Activated T-helper 1 cell treated with anti-CD3 and anti-CD28 coated beads, Interleukin-12 subunit alpha, Interleukin-12 subunit beta, Interleukin-2, Interleukin-4 antibody, amounts not matched to agents 30 ng/mL and 10 ng/mL and 1 ng/mL, durations not matched to agents 14 hours and 24 hours and 36 hours (primary cell): ENCODE data around the gene UFC1. TPM values are rescaled to one million over a fixed set of nuclear protein-coding genes. Genes with fewer than 3 reads are reported as not detected.

Source experiments
- DNase-seq: peaks from one replicate; pipeline ENCODE4 v3.0.0; 2021; ENCODE audit warnings: low spot score
- H3K27ac Mint-ChIP-seq: one replicate; pipeline ENCODE4 v1.8.0; 2021; ENCODE audit warnings: mild to moderate bottlenecking, mixed read lengths
- H3K27me3 Mint-ChIP-seq: one replicate; pipeline ENCODE4 v1.8.0; 2022; ENCODE audit warnings: mild to moderate bottlenecking, moderate library complexity, mixed read lengths; ENCODE audit not compliant: insufficient read depth
- H3K36me3 Mint-ChIP-seq: one replicate; pipeline ENCODE4 v1.8.0; 2021; ENCODE audit warnings: low read depth, mixed read lengths
- H3K4me1 Mint-ChIP-seq: one replicate; pipeline ENCODE4 v1.8.0; 2021; ENCODE audit warnings: low read depth, mixed read lengths
- H3K4me3 Mint-ChIP-seq: one replicate; pipeline ENCODE4 v1.8.0; 2021; ENCODE audit warnings: mild to moderate bottlenecking, moderate library complexity, mixed read lengths
- H3K9me3 Mint-ChIP-seq: one replicate; pipeline ENCODE4 v1.8.0; 2021; ENCODE audit warnings: mixed read lengths
- intact Hi-C: fragments of 100-400 bp; cut with micrococcal nuclease; formaldehyde crosslinking; loops from one replicate; pipeline ENCODE4 v1.15.1; 2024
- total RNA-seq: library from RNA; stranded (reverse); gene quantifications from 2 replicates; pipeline ENCODE4 v1.2.3, GENCODE V29; 2022

Gene UFC1
- total RNA-seq, 1 donor from 2014 or later, result 86.3 TPM

DNA sequence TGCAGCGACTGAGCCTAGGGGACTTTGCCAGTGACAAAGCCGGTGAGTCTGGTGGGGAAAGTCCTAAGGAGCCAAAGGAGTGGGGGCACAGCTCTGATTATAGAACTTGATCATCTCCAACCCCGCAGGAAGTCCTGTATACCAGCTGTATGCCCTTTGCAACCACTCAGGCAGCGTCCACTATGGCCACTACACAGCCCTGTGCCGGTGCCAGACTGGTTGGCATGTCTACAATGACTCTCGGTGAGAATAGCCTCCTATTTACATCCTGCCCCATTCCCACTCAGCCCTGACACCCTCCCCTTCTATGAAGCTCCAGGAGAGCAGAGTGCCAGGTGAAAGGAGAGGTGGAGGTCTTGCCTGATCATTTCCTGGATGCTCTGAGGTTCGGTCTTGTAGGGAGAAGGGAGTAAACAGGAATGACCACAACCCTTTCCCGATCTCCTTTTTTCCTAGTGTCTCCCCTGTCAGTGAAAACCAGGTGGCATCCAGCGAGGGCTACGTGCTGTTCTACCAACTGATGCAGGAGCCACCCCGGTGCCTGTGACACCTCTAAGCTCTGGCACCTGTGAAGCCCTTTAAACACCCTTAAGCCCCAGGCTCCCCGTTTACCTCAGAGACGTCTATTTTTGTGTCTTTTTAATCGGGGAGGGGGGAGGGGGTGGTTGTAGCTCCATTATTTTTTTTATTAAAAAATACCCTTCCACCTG is 11.3 kb downstream of the UFC1 start:
- Mint-ChIP-seq H3K27ac (peak overlapping the region; percentile 86), H3K36me3 (peaks cover 28% of the 10 kb centered on the region), H3K4me3 (peak overlapping the region; percentile 45), H3K9me3 (no peaks in the 10 kb centered on the region), H3K27me3 (no peaks in the 10 kb centered on the region), H3K4me1 (peaks cover 63% of the 10 kb centered on the region)
- DNase-seq, result no peak
- intact Hi-C loops, result no loop called here

DNA sequence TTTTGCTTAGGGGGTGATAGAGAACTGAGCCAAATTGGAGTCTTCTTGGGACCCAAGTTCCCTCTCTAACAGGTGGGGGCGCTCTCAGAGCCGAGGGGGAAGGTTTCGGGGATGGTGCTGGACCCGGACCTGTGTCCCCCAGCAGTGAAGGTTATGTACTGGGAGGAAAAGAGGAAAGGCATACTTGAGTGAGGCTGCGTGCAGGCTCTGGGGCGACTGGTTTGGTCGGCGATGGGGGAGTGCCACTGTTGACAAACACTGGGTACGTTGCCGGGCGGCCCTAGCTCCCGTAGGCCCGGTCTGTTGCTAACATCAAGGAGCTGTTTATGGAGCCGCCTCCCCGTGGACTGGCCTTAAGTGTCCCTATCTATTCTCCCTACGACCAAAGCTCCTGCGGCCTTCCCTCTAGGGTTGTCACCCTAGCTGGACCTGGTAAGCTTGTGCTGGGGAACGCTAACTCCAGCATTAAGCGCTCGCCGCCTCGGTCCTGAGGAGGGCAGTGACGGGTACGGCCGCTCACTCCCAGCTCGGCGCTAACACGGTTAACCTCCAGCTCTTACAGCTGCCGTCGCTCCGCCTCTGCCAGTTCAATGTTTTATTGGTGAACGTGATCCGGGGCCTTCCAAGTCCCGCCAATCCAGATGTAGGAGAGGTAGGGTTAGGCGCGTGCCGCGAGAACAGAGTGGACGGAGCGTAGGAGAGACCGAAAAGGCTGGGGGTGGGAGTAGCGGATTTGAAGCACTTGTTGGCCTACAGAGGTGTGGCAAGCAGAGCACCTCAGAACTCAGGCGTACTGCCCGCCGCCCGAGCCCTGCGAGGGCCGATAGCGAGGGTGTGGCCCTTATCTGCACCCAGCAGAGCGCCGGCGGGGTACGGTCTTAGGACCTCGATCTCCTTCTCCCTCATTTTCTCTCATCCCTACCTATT is 12.2 kb downstream of the UFC1 start, which contains the start of gene PPOX:
Gene PPOX, plus strand, starts transcription at position 685 of the 927 bp plus-strand sequence. CDS start 422 bp downstream, outside the sequence.
- peak; percentile 95 for DNase-seq
- H3K27me3 Mint-ChIP-seq, result no peaks in the 10 kb centered on the region
- H3K9me3 Mint-ChIP-seq, result no peaks in the 10 kb centered on the region
- peaks cover 61% of the 10 kb centered on the region for H3K4me1 Mint-ChIP-seq
- intact Hi-C loops, result loop anchor here (1.0 to 2.0 kb wide), 6 partner anchors 11 to 120 kb away; partner anchors contain the start of genes B4GALT3 and DEDD
- H3K27ac Mint-ChIP-seq, result peak within 1 kb of the TSS; percentile 99
- peak within 1 kb of the TSS; percentile 87 for H3K4me3 Mint-ChIP-seq
- peaks cover 30% of the 10 kb centered on the region for H3K36me3 Mint-ChIP-seq

DNA sequence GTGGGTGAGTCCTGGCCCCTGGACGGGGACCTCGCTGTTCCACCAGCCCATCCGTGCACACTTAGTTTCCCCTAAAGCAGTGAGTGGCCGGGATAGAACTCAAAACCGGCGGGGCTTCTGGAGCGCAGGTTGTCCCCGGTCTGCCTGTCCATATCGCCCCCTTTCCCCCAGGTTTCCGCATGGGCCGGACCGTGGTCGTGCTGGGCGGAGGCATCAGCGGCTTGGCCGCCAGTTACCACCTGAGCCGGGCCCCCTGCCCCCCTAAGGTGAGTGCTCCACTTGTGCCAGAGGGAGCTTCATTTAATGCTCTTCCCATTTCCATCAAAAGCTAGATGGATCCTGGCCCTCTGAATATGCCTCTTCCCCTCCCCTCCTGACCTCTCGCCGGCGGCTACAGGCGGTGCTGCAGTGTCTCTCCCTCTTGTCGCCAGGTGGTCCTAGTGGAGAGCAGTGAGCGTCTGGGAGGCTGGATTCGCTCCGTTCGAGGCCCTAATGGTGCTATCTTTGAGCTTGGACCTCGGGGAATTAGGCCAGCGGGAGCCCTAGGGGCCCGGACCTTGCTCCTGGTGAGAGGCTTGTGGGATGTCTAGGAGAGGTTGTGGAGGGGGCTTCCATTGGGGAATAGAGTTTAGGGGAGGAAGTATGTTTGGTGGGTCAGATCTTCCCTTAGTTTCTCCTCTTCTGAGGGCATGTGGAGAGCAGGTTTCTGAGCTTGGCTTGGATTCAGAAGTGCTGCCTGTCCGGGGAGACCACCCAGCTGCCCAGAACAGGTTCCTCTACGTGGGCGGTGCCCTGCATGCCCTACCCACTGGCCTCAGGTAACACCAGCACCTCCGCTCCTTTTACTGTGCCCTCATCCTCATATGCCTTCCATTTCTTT is 13.1 kb downstream of the UFC1 start:
- intact Hi-C loops, result loop anchor here (1.0 to 2.0 kb wide), 6 partner anchors 10 to 121 kb away; partner anchors contain the start of genes B4GALT3 and DEDD
- Mint-ChIP-seq H3K27me3 (no peaks in the 10 kb centered on the region), H3K36me3 (peaks cover 29% of the 10 kb centered on the region), H3K4me1 (peaks cover 60% of the 10 kb centered on the region), H3K4me3 (peak overlapping the region; percentile 87), H3K27ac (peak overlapping the region; percentile 99), H3K9me3 (no peaks in the 10 kb centered on the region)
- DNase-seq, result no peak

DNA sequence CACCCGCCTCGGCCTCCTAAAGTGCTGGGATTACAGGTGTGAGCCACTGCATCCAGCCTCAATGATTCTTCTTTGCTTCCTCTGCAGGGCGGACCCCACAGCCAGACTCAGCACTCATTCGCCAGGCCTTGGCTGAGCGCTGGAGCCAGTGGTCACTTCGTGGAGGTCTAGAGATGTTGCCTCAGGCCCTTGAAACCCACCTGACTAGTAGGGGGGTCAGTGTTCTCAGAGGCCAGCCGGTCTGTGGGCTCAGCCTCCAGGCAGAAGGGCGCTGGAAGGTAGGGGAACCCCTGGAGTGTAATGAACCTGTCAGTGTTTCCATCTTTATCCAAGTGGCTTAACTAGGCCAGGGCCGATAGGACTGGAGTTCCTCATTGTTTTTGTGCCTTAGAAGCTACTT is 15.1 kb downstream of the UFC1 start:
- no peak overlapping the region for H3K27ac Mint-ChIP-seq
- H3K9me3 Mint-ChIP-seq, result no peaks in the 10 kb centered on the region
- peaks cover 32% of the 10 kb centered on the region for H3K36me3 Mint-ChIP-seq
- DNase-seq, result no peak
- H3K27me3 Mint-ChIP-seq, result no peaks in the 10 kb centered on the region
- peak overlapping the region; percentile 15 for H3K4me3 Mint-ChIP-seq
- intact Hi-C loops, result no loop called here
- peaks cover 45% of the 10 kb centered on the region for H3K4me1 Mint-ChIP-seq

DNA sequence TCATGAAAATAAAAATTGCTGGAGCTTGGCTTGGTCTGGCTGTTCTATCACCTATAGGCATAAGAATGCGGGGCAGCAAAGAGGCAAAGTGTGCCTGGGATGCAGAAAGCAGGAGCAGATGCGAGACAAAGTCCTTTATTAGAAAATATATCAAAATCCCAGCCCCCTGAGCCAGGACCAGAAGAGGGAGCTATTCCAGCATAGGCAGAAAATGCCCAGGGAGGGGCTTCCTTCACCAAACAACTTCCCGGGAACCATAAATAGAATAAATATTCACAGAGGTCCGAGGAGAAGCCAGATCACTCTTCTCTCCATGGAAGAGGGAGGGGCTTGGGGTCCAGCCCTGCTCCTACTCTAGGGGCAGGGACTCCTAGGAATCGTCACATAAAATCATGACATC is 17.4 kb downstream of the UFC1 start:
- intact Hi-C loops, result no loop called here
- Mint-ChIP-seq H3K27ac (no peak overlapping the region), H3K36me3 (peaks cover 37% of the 10 kb centered on the region)

DNA sequence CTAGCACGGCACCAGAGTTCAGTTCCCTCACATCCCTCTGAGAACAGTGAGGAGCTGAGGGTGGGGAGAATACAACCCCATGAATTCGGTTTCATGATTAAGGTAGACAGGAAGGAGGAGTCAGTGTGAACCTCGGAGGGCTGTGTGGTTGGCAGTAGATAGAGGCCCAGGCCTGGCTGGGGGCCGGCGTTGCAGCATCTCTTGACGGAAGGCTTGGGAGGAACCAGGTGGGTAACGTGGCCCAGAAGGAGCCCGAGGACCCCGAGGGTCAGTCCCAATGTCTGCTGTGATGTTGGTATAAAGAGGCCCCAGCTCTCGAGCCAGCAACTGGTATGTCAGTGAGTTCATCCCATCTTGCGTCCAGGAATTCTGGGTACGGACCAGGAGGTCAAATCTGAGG is 17.9 kb downstream of the UFC1 start:
- Mint-ChIP-seq H3K27me3 (no peaks in the 10 kb centered on the region), H3K27ac (no peak overlapping the region), H3K9me3 (no peaks in the 10 kb centered on the region), H3K4me1 (peaks cover 48% of the 10 kb centered on the region), H3K4me3 (no peak overlapping the region), H3K36me3 (peaks cover 37% of the 10 kb centered on the region)
- intact Hi-C loops, result no loop called here
- no peak for DNase-seq

More for the DNA sequence above, 17.4 kb downstream of the UFC1 start:
- no peak for DNase-seq
- Mint-ChIP-seq H3K9me3 (no peaks in the 10 kb centered on the region), H3K27me3 (no peaks in the 10 kb centered on the region), H3K4me3 (no peak overlapping the region), H3K4me1 (peaks cover 43% of the 10 kb centered on the region)

DNA sequence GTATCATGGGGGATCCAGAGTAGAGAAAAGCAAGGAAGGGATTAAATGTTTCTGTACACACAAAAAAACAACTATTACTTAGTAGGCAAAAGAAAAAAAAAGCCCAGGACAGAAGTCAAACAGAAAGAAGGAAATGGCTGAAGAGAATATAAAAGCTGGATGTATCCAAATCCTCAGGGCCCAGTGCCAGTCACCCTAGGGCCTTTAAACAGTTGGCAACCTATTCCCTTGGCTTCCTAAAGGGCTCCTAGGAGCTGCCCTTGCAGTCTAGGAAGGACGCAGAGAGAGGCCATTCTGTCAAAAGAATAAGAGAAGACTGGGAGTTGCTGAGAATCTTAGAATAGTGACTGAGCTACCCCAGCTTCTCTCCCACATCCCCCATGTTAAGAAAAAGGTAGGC is 18.6 kb downstream of the UFC1 start:
- Mint-ChIP-seq H3K9me3 (no peaks in the 10 kb centered on the region), H3K27ac (peak overlapping the region; percentile 2), H3K36me3 (peaks cover 39% of the 10 kb centered on the region), H3K27me3 (no peaks in the 10 kb centered on the region), H3K4me3 (no peak overlapping the region), H3K4me1 (peaks cover 46% of the 10 kb centered on the region)
- intact Hi-C loops, result no loop called here
- DNase-seq, result no peak

DNA sequence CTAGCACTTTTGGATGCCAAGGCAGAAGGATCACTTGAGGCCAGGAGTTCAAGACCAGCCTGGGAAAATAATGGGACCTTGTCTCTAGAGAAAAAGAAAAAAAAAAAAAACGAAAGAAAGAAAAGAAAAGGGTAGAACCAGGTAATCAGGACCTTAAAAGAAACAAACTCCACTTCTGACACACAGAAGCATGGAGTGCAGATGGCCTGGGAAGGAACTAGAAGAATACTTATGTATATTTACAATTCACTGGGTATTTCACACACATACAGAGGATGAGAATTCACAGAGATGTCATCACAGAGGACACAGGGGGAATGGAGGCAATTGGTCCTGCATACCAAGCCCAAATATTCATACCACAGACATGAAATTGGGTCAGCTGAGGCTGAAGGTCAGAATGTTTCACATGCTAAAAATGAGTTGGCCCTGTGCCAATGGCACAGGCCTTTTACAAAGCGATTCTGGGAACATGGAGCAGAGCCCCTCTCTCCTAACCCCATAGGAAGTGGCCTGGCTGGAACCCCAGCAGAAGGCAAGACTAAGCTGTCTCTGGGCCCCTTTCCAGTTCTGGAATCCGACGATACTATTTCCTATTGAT is 19.1 kb downstream of the UFC1 start:
- H3K27ac Mint-ChIP-seq, result peak overlapping the region; percentile 2
- no peaks in the 10 kb centered on the region for H3K9me3 Mint-ChIP-seq
- H3K4me1 Mint-ChIP-seq, result peaks cover 49% of the 10 kb centered on the region
- DNase-seq, result no peak
- H3K36me3 Mint-ChIP-seq, result peaks cover 39% of the 10 kb centered on the region
- H3K4me3 Mint-ChIP-seq, result no peak overlapping the region
- intact Hi-C loops, result no loop called here
- no peaks in the 10 kb centered on the region for H3K27me3 Mint-ChIP-seq

DNA sequence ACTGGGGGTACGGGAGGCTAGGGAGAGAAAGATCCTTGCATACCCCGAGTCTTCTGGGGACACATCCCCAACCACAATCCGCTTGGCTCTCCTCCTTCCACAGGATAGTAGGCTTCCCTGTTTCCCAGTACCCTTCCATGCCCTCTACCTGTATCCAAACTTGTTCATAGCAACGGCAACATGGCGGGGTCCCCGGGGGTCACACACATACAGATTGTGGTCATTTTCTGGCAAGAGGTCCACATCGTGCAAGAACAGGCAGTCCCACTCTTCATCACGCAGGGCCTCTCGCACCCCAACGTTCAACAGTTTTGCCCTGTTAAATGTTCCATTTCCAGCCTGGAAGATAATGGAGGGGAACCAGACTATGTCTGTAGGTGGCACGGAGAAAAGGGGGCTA is 19.9 kb downstream of the UFC1 start:
- no peaks in the 10 kb centered on the region for H3K9me3 Mint-ChIP-seq
- no peaks in the 10 kb centered on the region for H3K27me3 Mint-ChIP-seq
- no peak for DNase-seq
- intact Hi-C loops, result no loop called here
- peaks cover 48% of the 10 kb centered on the region for H3K4me1 Mint-ChIP-seq
- H3K4me3 Mint-ChIP-seq, result no peak overlapping the region
- H3K27ac Mint-ChIP-seq, result no peak overlapping the region
- peaks cover 37% of the 10 kb centered on the region for H3K36me3 Mint-ChIP-seq

DNA sequence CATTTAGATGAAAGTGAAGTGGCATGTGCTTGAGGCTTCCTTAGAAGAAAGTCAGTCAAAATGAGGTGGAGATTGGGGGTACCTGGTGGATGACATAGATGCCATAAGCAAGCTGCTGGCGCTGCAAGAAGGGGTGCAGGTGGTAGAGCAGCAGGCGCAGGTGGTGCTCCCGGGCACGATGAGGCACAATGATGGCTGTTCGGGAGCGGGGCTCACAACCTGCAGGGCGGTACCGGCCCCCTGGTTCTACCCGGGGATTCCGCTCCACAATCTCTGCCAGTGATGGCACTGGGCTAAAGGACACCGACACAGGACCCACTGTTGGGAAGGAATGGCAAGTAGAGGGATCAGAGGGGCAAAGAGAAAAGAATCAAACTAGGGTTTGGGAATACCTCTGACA is 21.1 kb downstream of the UFC1 start:
- Mint-ChIP-seq H3K27me3 (no peaks in the 10 kb centered on the region), H3K9me3 (no peaks in the 10 kb centered on the region), H3K36me3 (peaks cover 37% of the 10 kb centered on the region)

DNA sequence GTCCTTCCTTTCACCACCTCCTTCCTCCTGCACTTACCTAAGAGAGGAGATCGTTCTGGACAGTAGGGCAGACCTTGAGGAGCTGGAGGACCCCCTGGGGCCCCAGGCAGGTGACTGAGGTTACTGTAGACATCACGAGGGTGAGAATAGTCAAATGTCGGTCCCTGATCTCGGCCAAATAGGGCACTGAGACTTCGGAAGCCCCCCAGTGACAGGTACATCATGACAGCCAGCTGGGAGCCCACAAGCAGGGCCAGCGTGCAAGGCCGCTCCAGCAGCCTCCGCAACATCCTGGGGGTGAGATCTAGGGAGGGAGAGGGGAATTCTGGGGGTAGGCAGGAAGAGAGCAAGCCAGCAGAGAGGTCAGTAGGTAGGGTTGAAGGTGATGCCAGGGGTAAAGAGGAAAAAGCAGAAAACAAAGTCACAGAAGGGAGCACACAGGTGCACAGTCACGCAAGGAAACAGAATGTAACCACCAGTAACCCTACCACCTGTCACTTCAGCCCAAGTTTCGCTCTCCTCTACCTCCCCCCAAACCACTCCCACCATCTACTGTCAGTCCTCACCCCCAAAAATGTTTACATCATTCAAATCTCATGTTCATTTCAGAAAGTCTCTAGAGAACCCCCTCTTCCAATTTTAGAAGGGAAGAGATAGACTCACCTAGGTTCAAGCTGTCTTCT is 22.1 kb downstream of the UFC1 start:
- Mint-ChIP-seq H3K4me3 (peak overlapping the region; percentile 98), H3K27me3 (no peaks in the 10 kb centered on the region), H3K36me3 (peaks cover 35% of the 10 kb centered on the region), H3K4me1 (peaks cover 58% of the 10 kb centered on the region), H3K27ac (peak overlapping the region; percentile 100), H3K9me3 (no peaks in the 10 kb centered on the region)
- intact Hi-C loops, result loop anchor here (2.0 kb wide), 1 partner anchor 15 kb away; no protein-coding TSS in a partner anchor
- no peak for DNase-seq

More for the DNA sequence above, 21.1 kb downstream of the UFC1 start:
- DNase-seq, result no peak
- peak overlapping the region; percentile 52 for H3K27ac Mint-ChIP-seq
- H3K4me1 Mint-ChIP-seq, result peaks cover 50% of the 10 kb centered on the region
- intact Hi-C loops, result no loop called here
- peak overlapping the region; percentile 5 for H3K4me3 Mint-ChIP-seq
